GM23248 (cell line): ENCODE results near the gene TIA1. TPM values are rescaled to one million over a fixed set of nuclear protein-coding genes. Genes with fewer than 3 reads are reported as not detected.
"Not testable (repeated sequence)": the region's sequence is repeated elsewhere in the genome, so short reads cannot be mapped to it uniquely, and the experiment has no call there.

Experiments
- DNase-seq: peaks from one replicate; pipeline ENCODE4 v3.0.0-alpha.2; 2015
- H2AFZ ChIP-seq: fragments of 200-600 bp; sonication (generic); 2 replicates; pipeline ENCODE4 v1.6.1; 2016; ENCODE audit warnings: antibody characterized with exemption
- H3F3A ChIP-seq: fragments of 200-600 bp; sonication (generic); 2 replicates; pipeline ENCODE4 v1.6.1; 2016; ENCODE audit warnings: mild to moderate bottlenecking, antibody characterized with exemption, mixed run types; ENCODE audit not compliant: insufficient read depth
- H3K27ac ChIP-seq: fragments of 200-600 bp; sonication (generic); 2 replicates; pipeline ENCODE4 v1.5.1; 2016; ENCODE audit warnings: mild to moderate bottlenecking
- H3K27me3 ChIP-seq: fragments of 200-600 bp; sonication (generic); replicated peaks from 2 replicates; pipeline ENCODE4 v1.6.1; 2016; ENCODE audit warnings: mild to moderate bottlenecking; ENCODE audit not compliant: insufficient read depth
- H3K36me3 ChIP-seq: fragments of 200-600 bp; sonication (generic); 2 replicates; pipeline ENCODE4 v1.6.1; 2016; ENCODE audit warnings: low read depth, mild to moderate bottlenecking
- H3K4me1 ChIP-seq: fragments of 200-600 bp; sonication (generic); 2 replicates; pipeline ENCODE4 v1.6.1; 2016; ENCODE audit warnings: mild to moderate bottlenecking; ENCODE audit not compliant: insufficient read depth
- H3K4me2 ChIP-seq: fragments of 200-600 bp; sonication (generic); one replicate; pipeline ENCODE4 v1.6.1; 2016; ENCODE audit warnings: mild to moderate bottlenecking; ENCODE audit not compliant: unreplicated experiment
- H3K4me3 ChIP-seq: fragments of 200-600 bp; sonication (generic); 2 replicates; pipeline ENCODE4 v1.5.1; 2016; ENCODE audit warnings: mild to moderate bottlenecking
- H3K79me2 ChIP-seq: fragments of 200-600 bp; sonication (generic); 2 replicates; pipeline ENCODE4 v1.6.1; 2016; ENCODE audit warnings: mild to moderate bottlenecking; ENCODE audit not compliant: insufficient read depth
- H3K9ac ChIP-seq: fragments of 200-600 bp; sonication (generic); 2 replicates; pipeline ENCODE4 v1.6.1; 2016; ENCODE audit warnings: mild to moderate bottlenecking
- H3K9me2 ChIP-seq: fragments of 200-600 bp; sonication (generic); 2 replicates; pipeline ENCODE4 v1.6.1; 2016; ENCODE audit warnings: mixed run types, mild to moderate bottlenecking, moderate library complexity; ENCODE audit not compliant: insufficient read depth
- H3K9me3 ChIP-seq: fragments of 200-600 bp; sonication (generic); one replicate; pipeline ENCODE4 v1.6.1; 2017; ENCODE audit warnings: low read depth
- H4K20me1 ChIP-seq: fragments of 200-600 bp; sonication (generic); 2 replicates; pipeline ENCODE4 v1.6.0; 2016; ENCODE audit not compliant: insufficient read depth
- EZH2 ChIP-seq: fragments of 200-600 bp; sonication (generic); IDR thresholded peaks from 2 replicates; pipeline ENCODE4 v1.6.1; 2018; ENCODE audit warnings: antibody characterized with exemption, mild to moderate bottlenecking; ENCODE audit not compliant: insufficient read depth, poor library complexity, severe bottlenecking
- EZH2phosphoT487 ChIP-seq: fragments of 200-600 bp; sonication (generic); IDR thresholded peaks from 2 replicates; pipeline ENCODE4 v1.6.1; 2018; ENCODE audit warnings: antibody characterized with exemption, moderate library complexity, mild to moderate bottlenecking, low read depth; ENCODE audit not compliant: insufficient read depth
- WGBS, 2 experiments: methylation state at CpG; one replicate each; pipeline ENCODE4 v1.1.6; 2015 to 2017; ENCODE audit warnings: low lambda C conversion rate in 2 of 2, low coverage in 1 of 2; ENCODE audit errors: missing lambda C conversion rate in 2 of 2; 5-methylcytosine and 5-hydroxymethylcytosine counted together
- in situ Hi-C: fragments of 300-500 bp; cut with MboI; formaldehyde crosslinking; loops from 2 replicates; pipeline ENCODE4 v1.15.0; 2020
- polyA plus RNA-seq: library from polyadenylated mRNA; unstranded; fragments of >200 nt; fragmentation: Nextera tagmentation; extraction: Ambion mirVana; gene quantifications from 2 replicates; pipeline ENCODE4 v1.2.1, GENCODE V29; 2016
- total RNA-seq: library from RNA; depleted of rRNA; stranded (reverse); fragments of >200 nt; shearing (Covaris generic); gene quantifications from 2 replicates; pipeline ENCODE4 v1.2.3, GENCODE V29; 2014

The TIA1 gene
- total and polyA plus RNA-seq, 2 experiments from 2014 or later, result 36.8 to 42.8 TPM

GRCh38 chr2:70188460-70188859 is 60.0 kb downstream of the TIA1 start:
- no peak for DNase-seq
- Histone ChIP-seq H3K9me3 (no peaks in the 10 kb centered on the region), H2AFZ (no peak overlapping the region), H3F3A (peaks cover 14% of the 10 kb centered on the region; the same call in 1 of the 2 replicates), H3K4me3 (no peak overlapping the region), H3K27ac (no peak overlapping the region), H4K20me1 (no peaks in the 10 kb centered on the region), H3K79me2 (peaks cover 31% of the 10 kb centered on the region), H3K9ac (no peak overlapping the region), H3K4me1 (peaks cover 3% of the 10 kb centered on the region; the same call in 1 of the 2 replicates), H3K27me3 (no peaks in the 10 kb centered on the region), H3K9me2 (no peaks in the 10 kb centered on the region), H3K4me2 (no peak overlapping the region), H3K36me3 (no peaks in the 10 kb centered on the region)
- in situ Hi-C loops, result no loop called here
- WGBS, 2 experiments, result 87 to 88% methylated on average over 5 of the region's 5 CpGs
- TF ChIP-seq EZH2phosphoT487 (no peak), EZH2 (no peak)

DNA sequence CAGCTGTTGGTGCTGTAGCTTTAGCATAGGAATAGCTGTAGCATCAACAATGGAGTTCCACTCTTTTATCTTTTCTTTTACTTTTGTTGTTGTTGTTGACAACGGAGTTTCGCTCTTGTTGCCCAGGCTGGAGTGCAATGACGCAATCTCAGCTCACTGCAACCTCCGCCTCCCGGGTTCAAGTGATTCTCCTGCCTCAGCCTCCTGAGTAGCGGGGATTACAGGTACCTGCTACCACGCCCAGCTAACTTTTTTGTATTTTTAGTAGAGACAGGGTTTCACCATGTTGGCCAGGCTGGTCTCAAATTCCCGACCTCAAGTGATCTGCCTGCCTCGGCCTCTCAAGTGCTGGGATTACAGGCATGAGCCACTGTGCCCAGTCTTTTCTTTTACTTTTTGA is 61.3 kb downstream of the TIA1 start:
- H3K4me1 ChIP-seq, H2AFZ ChIP-seq, H3K36me3 ChIP-seq, H3K9me3 ChIP-seq, H3K4me2 ChIP-seq, H3K9me2 ChIP-seq, H3K27ac ChIP-seq, H4K20me1 ChIP-seq, H3K9ac ChIP-seq, H3K4me3 ChIP-seq, H3K27me3 ChIP-seq, in situ Hi-C loops, DNase-seq: not testable (repeated sequence)
- peaks cover 31% of the 10 kb centered on the region for H3K79me2 ChIP-seq
- peaks cover 14% of the 10 kb centered on the region; the same call in 1 of the 2 replicates for H3F3A ChIP-seq
- 86 to 90% methylated on average over 9 of the region's 9 CpGs for WGBS, 2 experiments

DNA sequence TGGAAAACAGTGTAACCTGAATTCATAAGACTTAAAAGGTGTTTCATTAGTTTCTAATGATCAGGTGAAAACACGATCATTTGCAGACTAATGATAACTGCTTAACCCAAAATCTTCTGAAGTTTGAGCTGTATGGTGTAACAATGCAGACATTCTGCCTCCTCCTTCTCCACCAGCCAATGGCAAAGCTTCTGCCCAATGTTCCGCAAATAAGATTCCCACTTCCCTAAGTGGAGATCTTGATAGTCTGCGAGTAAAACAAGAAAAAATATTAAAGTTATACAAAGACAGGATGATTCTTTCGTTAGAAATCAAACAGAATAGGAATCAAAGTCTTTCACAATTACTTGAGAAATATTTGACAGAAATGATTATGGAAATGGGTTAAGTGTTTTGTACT is 65.7 kb downstream of the TIA1 start:
- DNase-seq, result no peak
- WGBS, 2 experiments, result 79 to 82% methylated on average over 4 of the region's 4 CpGs

GRCh38 chr2:70181363-70181956 is 67.0 kb downstream of the TIA1 start:
- Histone ChIP-seq H4K20me1 (no peaks in the 10 kb centered on the region), H2AFZ (no peak overlapping the region), H3K79me2 (no peaks in the 10 kb centered on the region), H3K27me3 (no peaks in the 10 kb centered on the region), H3K9me3 (no peaks in the 10 kb centered on the region), H3K9me2 (no peaks in the 10 kb centered on the region), H3K4me3 (no peak overlapping the region), H3K27ac (no peak overlapping the region), H3K4me1 (peaks cover 5% of the 10 kb centered on the region), H3K9ac (no peak overlapping the region), H3K4me2 (no peak overlapping the region), H3K36me3 (peaks cover 18% of the 10 kb centered on the region; the same call in 1 of the 2 replicates), H3F3A (peaks cover 6% of the 10 kb centered on the region)
- DNase-seq, result no peak
- in situ Hi-C loops, result no loop called here
- WGBS, 2 experiments, result 92 to 94% methylated on average over 16 of the region's 16 CpGs
- TF ChIP-seq EZH2 (no peak), EZH2phosphoT487 (no peak)

More for the DNA sequence above, 65.7 kb downstream of the TIA1 start:
- H4K20me1 ChIP-seq, result no peaks in the 10 kb centered on the region
- H3K9ac ChIP-seq, result no peak overlapping the region
- H3K27me3 ChIP-seq, result no peaks in the 10 kb centered on the region
- TF ChIP-seq EZH2 (no peak), EZH2phosphoT487 (no peak)
- no peaks in the 10 kb centered on the region for H3K9me3 ChIP-seq
- H3K79me2 ChIP-seq, result peaks cover 8% of the 10 kb centered on the region
- no peak overlapping the region for H3K27ac ChIP-seq
- H3K36me3 ChIP-seq, result peaks cover 9% of the 10 kb centered on the region; the same call in 1 of the 2 replicates
- H3K4me2 ChIP-seq, result no peak overlapping the region
- H3K4me3 ChIP-seq, result no peak overlapping the region
- H2AFZ ChIP-seq, result no peak overlapping the region
- no peaks in the 10 kb centered on the region for H3K9me2 ChIP-seq
- peaks cover 6% of the 10 kb centered on the region for H3F3A ChIP-seq
- in situ Hi-C loops, result no loop called here
- H3K4me1 ChIP-seq, result peaks cover 5% of the 10 kb centered on the region

DNA sequence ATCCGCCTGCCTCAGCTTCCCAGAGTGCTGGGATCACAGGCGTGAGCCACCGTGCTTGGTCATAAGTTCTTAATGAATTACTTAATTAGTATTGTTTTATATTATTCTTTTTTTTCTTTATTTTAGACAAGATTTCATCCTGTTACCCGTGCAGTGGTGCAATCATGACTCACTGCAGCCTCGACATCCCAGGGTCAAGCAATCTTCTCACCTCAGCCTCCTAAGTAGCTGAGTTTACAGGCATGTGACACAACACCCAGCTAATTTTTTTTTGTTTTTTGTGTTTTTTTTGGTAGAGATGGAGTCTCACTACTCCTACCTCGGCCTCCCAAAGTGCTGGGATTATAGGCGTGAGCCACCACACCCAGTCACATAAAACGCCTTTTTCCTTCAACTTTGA is 74.9 kb downstream of the TIA1 start:
- Histone ChIP-seq H3K4me1 (no peaks in the 10 kb centered on the region), H3F3A (no peaks in the 10 kb centered on the region), H3K36me3 (peaks cover 34% of the 10 kb centered on the region), H3K9ac (no peak overlapping the region), H3K79me2 (no peaks in the 10 kb centered on the region), H4K20me1 (no peaks in the 10 kb centered on the region), H3K9me3 (no peaks in the 10 kb centered on the region), H3K4me3 (no peak overlapping the region), H3K27me3 (no peaks in the 10 kb centered on the region), H2AFZ (no peak overlapping the region), H3K4me2 (no peak overlapping the region), H3K27ac (no peak overlapping the region), H3K9me2 (no peaks in the 10 kb centered on the region)
- WGBS, 2 experiments, result 85 to 90% methylated on average over 8 of the region's 8 CpGs
- in situ Hi-C loops, result no loop called here
- TF ChIP-seq EZH2 (no peak), EZH2phosphoT487 (no peak)
- peak; percentile 6 for DNase-seq

GRCh38 chr2:70169654-70170245 is 78.7 kb downstream of the TIA1 start:
- H4K20me1 ChIP-seq, H3K9me2 ChIP-seq, H2AFZ ChIP-seq, H3K4me2 ChIP-seq, H3K27me3 ChIP-seq, in situ Hi-C loops, H3K4me1 ChIP-seq, H3K27ac ChIP-seq, H3K79me2 ChIP-seq, H3K4me3 ChIP-seq, H3F3A ChIP-seq, H3K9ac ChIP-seq, DNase-seq, H3K9me3 ChIP-seq: not testable (repeated sequence)
- H3K36me3 ChIP-seq, result peaks cover 22% of the 10 kb centered on the region
- WGBS, 2 experiments, result 96 to 100% methylated on average over 11 of the region's 11 CpGs
